Stimulated activated CD4-positive, alpha-beta T cell treated with anti-CD3 and anti-CD28 coated beads, Interleukin-12 subunit alpha, Interleukin-12 subunit beta, amount 100 ng/mL, for 4 hours (primary cell): ENCODE results near the gene HCN1.
A peak's percentile ranks its signal among the peaks of the same experiment; 100 is the strongest.

Experiments used
- DNase-seq: peaks from one replicate; pipeline ENCODE4 v3.0.0-alpha.2; 2020

Gene HCN1

GRCh38 chr5:45696206-45696836 lies at the start of gene HCN1:
Gene HCN1 (minus strand): TSS chr5:45696380.
- DNase-seq, result peak; percentile 26

DNA sequence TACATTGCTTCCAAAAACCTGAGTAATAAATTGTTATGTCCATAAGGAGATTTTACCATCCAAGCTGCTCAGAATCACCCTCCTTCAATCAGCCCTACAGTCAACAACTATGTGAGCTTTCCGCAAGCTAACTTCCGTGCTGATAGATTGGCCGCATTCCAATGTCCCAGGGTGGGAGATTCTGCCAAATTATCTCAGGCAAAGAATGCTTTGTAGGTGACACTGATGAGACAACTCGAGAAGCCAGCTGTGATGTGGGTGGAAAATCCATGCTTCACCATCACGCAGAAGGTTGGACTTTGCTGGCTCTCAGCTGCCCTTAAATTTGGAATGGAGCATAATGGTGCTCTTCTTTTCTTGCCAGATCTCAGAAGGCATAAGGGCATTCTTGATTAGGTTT lies 44.9 kb upstream of the HCN1 start:
- DNase-seq, result no peak

- no peak for DNase-seq
These were observed 41.0 kb upstream of the HCN1 start for GRCh38 chr5:45737153-45737552.

DNA sequence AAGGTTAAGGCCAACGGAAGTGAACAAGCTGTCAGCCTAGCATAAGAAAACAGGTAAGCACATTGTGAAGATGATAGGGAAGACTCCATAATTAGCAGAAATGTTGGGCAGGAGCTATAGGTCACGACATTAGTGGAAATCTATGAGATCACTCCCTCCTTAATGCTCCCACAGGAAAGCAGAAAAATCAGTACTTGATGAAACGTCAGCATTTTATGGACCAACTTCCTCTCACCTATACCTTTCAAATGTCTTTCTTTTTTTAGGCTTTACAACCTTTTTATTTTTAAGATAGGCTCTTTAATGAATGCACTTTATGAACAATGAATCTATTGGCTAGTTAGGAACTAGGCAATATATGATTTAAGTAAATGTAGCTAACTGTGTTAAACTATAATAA lies 29.4 kb upstream of the HCN1 start:
- no peak for DNase-seq

- DNase-seq, result no peak
These were observed 1.0 kb upstream of the HCN1 start for GRCh38 chr5:45697201-45697600.

GRCh38 chr5:45695804-45696156 lies 400 bp downstream of the HCN1 start:
- DNase-seq, result no peak

DNA sequence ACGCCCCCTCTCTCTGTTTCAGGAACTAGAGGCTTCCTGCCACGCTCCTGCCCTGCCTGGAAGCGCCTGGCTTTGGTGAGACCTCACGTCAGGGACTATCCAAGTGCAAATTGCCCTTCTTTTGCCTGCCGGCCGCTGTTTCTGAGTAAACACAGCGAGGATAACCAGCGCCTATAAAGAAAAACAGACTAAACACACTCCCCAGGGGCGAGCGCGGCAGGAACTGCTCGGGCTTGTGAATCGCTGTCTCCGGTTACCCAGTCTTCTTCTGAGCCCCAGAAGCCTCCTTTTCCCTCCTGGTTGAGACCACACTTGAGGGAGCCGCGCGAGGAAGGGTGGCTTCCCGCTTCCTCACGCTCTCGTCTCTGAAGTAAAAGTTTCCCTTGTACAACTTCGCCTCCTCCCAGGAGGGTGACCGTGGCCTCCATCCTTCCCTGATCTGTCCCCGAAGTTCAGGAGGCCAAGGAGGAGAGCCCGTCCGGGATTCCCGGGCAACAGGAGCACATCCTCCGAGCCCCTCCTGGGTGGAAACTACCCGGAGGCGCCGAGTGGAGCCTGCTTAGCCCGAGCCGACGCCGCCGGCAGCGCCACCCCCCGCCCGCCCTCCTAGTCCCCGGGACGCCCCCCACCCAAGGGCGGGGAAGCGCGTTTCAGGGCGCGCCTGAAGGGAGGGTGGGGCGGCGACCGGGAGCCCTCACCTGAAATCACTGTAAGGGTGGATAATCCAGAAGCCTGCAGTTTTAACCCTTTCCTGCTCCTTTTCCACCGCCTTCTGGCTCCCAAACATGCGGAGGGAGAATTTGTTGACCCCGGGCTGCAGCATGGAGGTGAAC lies 993 bp downstream of the HCN1 start:
- DNase-seq, result no peak

- DNase-seq, result no peak
These were observed 1.8 kb downstream of the HCN1 start for GRCh38 chr5:45694255-45694814.

DNA sequence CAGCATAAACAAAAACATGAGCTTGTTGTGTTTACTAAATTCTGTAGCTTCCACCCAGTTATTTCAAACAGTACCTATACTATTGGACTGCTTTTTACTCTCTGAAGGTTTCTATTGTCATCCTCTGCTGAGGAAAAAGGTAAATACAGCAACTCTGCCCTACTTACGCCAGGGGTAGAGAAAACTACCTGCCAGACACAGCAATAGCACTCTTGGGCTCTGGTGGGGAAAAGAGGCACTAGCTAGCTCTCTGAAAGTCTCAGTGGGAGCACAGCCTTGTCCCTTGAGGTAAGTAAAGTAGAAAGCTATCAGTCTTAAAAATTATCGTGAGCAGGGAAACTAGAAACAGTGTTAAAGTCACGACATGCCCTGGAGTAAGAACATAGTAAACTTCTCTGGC lies 3.7 kb downstream of the HCN1 start:
- no peak for DNase-seq

GRCh38 chr5:45691656-45692055 lies 4.5 kb downstream of the HCN1 start:
- DNase-seq, result no peak

GRCh38 chr5:45687701-45688100 lies 8.5 kb downstream of the HCN1 start:
- no peak for DNase-seq

DNA sequence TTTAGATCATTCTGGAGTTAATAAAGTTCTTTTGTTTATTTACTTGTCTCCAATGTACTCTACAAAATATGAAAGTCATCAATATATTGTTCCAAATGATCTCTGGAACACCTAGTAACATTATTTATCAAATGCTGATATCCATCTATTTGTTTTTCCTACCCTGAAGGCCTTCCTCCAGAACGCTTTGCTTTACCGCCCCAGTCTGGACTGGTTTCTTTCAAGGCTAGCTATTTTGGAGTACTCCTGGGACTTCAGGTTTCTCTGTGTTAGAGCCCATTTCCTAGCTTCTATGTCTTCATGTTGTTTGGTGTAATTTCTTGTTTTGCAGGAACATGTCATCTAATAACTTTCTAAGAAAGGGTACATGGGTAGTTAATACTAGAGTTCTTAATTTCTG lies 9.6 kb downstream of the HCN1 start:
- DNase-seq, result no peak

GRCh38 chr5:45684118-45684517 lies 12.1 kb downstream of the HCN1 start:
- DNase-seq, result no peak

DNA sequence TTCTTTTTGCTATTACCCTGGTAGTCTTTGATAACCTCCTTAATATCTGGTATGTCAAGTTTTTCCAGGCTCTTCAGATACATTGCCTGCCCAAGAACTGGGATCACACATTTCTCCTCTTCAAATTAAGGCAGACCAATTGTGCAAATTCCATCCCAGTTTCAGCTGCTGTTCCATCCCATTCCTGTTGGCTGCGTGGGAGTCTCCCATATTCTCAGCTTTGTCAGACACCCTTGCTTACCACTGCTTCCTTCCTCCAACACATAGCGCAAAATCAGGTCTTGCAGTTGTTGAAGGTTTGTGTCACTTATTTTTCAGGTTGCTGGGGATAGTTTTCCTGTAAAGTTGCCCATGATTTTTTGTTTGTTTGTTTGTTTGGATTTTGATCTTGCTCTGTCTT lies 15.2 kb downstream of the HCN1 start:
- DNase-seq, result no peak

DNA sequence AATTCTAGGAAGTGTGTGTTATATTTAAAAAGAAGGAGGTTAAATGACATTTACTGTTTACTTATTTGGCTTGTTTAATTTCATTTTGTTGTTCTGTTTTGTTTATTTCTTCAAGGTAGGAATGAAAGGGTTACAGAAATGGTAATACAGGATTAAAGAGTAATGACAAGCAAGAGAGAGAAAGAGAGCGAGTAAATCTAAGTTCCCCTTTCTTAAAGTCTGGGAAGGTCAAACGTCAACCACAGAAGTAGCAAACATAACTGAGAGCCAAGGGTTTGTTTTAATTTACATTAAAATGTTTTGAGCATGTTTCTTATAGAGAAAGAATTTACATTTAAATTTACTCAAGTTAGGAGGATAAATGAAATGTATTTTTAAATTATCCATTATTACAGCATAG lies 18.7 kb downstream of the HCN1 start:
- DNase-seq, result no peak

- DNase-seq, result no peak
These were observed 23.9 kb downstream of the HCN1 start for GRCh38 chr5:45672271-45672670.

- no peak for DNase-seq
These were observed 47.4 kb downstream of the HCN1 start for GRCh38 chr5:45648744-45649143.

DNA sequence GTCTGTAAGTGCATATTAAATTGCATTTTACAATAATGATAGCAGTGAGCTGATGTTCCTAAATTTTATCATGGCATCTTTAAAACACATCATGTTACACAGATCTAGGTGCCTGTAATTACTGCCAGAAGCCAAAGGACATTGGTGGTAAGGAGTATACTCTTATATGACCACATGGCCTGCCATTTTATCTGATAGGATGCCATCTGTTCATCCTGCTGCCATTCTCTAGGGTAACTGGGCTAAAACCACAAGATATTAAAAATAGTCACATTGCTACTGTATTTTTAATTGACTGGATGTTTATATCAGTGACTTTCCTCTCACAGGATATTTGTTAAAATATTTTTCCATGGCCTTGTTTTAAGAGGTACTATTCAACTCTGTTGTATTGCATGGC lies 53.1 kb downstream of the HCN1 start:
- DNase-seq, result no peak

DNA sequence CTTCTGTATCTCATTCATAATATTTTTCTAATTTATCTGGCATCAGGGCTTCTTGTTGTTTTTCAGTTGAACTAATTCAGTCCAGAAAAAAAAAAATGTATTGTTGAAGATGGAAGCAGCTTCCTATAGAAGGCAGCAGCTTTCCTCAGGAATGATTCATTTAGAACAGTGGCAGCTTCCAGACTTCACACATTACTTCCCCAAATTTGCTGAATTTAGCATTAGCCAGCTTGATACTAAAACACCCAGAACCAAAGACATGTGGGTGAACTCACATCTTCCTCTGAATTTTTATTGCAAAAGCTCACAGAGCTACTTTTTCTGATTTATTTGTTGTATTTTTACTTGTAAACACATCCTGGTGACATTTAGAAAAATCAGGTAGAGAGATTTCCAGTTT lies 53.8 kb downstream of the HCN1 start:
- no peak for DNase-seq

- no peak for DNase-seq
These were observed 57.1 kb downstream of the HCN1 start for GRCh38 chr5:45639040-45639439.

GRCh38 chr5:45627076-45627656 lies 69.0 kb downstream of the HCN1 start:
- no peak for DNase-seq

DNA sequence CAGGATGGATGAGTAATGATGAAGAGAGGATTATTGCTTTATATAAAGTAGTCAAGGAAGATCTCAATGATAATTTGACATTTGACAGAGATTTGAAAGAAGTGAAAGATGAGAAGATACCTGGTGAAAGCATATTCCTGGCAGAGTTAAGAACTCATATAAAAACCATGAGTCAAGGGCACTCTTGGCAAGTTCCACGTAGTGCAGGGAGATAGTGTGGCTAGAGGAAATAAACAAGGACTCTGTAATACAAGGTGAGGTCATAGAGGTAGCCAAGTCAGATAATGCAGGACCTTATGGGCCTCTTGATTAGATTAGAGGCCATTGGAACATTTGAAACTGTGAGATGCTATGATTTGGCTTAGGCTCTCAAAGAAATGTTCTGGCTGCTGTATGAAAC lies 72.3 kb downstream of the HCN1 start:
- no peak for DNase-seq

DNA sequence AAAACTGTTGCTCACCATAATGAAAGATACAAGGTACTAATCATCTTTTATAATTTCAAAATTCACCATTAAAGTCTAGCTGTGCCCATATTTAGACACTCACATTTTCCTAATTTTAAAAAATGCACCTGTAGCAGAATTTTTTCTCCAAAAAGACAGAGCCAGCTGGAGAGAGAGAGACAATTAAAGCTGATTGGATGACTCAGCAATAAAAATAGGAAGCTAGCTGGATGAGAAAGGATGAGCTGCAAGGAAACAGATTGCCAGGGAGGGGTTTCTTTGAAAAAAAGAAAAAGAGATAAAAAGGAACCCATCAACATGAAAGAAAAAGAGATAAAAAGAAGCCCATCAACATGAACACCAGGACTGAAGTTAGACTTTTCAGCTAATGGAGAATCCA lies 73.8 kb downstream of the HCN1 start:
- DNase-seq, result no peak

DNA sequence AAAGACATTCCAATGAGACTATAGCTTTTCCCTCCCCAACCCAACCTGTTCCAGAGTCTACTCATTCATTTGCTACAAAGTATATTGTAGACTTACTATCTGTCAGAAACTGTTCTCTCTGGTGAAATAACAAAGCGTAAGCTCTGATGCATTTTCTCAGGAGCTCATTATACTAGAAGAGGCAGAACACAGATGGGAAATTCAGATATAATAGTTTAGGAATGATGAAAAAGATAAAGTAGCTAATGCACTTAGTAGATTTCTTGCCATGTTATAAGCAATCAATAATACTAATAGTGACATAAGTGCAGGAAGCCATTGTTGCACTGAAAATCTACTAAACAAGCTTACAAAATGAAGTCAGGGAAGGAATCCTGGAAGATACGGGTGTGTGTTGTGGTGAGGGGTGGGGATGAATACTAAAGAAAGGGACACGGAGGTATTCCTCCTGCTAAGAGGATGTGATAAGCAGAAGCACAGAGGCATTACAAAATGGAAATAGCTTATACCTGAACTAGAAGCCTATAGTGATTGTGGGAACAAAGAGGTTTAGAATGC lies 78.2 kb downstream of the HCN1 start:
- no peak for DNase-seq
